HG03159 (cell line): ENCODE data around the gene SULT2B1.
"Not testable (repeated sequence)": the region's sequence is repeated elsewhere in the genome, so short reads cannot be mapped to it uniquely, and the experiment has no call there.

Experiments
- ATAC-seq: cut with Tn5 transposase; IDR thresholded peaks from one replicate; pipeline ENCODE4 v1.9.1; 2021; ENCODE audit warnings: mild to moderate bottlenecking, moderate library complexity; ENCODE audit not compliant: unreplicated experiment

The SULT2B1 gene

GRCh38 chr19:48618278-48618915 is 66.4 kb downstream of the SULT2B1 start:
- no peak for ATAC-seq

- peak; percentile 70 for ATAC-seq
Observed at GRCh38 chr19:48618916-48619691, 67.1 kb downstream of the SULT2B1 start, which contains the start of the genes RPL18 and SPHK2. RPL18 (minus strand) TSS chr19:48619178; CDS start chr19:48619143, 35 bp downstream. SPHK2 (plus strand) TSS chr19:48619506; CDS start chr19:48620515, 1,009 bp downstream.

- no peak for ATAC-seq
Observed at GRCh38 chr19:48619692-48620585, 68.0 kb downstream of the SULT2B1 start.

DNA sequence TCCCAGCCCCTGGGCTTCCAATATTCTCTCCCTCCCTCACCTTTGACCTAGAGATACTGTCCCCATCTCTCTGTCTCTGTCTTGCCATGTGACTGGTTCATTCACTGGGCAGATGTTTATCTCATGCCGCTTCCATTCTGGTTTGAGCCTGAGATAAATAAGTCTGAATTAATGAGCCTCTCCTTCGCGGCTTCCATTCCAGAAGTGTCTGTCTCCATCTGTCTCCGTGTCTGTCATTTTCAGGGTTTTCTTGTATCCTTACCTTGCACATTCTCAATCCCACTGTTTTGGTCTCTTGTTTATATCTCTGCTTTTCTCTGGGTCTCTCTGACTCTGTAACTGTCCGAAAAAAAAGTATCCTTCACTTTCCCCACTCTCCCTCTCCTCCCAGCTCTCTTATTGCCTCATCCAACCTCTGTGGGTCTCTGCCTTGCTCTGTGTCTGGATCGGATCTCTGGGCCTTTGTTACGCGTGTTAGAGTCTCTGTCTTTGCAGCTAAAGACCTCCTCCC is 71.6 kb downstream of the SULT2B1 start:
- ATAC-seq, result no peak

DNA sequence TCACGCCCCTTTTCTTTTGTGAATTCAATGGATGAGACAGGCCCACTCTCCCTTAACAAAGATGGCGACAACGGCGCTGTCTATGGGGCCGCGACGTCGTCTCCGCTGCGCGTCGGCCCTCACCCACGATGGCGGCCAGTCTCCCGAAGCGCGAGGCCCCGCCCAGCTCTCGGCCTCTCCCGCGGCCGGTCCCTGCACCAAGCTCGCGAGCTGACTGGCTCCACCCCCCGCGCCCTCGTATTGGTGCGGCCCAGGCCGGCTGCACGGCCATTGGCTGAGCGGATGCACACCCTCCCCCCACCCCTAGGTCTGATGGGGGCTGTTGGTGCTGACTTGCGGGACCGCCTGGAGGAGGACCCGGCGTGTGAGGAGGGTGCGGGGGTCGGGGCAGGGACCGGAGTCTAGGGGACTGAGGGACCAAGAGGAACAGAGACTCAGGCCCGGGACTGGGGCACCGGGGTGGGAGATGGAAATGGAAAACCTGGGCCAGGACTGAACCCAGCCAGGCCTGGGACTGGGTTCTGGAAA is 72.2 kb downstream of the SULT2B1 start:
- ATAC-seq, result peak; percentile 54

- ATAC-seq, result no peak
Observed at GRCh38 chr19:48624791-48625723, 73.1 kb downstream of the SULT2B1 start.

DNA sequence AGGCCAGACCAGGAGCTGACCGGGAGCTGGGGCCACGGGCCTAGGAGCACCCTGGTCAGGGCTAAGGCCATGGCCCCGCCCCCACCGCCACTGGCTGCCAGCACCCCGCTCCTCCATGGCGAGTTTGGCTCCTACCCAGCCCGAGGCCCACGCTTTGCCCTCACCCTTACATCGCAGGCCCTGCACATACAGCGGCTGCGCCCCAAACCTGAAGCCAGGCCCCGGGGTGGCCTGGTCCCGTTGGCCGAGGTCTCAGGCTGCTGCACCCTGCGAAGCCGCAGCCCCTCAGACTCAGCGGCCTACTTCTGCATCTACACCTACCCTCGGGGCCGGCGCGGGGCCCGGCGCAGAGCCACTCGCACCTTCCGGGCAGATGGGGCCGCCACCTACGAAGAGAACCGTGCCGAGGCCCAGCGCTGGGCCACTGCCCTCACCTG is 73.9 kb downstream of the SULT2B1 start:
- no peak for ATAC-seq

GRCh38 chr19:48627201-48627864 is 75.4 kb downstream of the SULT2B1 start:
- ATAC-seq, result no peak

DNA sequence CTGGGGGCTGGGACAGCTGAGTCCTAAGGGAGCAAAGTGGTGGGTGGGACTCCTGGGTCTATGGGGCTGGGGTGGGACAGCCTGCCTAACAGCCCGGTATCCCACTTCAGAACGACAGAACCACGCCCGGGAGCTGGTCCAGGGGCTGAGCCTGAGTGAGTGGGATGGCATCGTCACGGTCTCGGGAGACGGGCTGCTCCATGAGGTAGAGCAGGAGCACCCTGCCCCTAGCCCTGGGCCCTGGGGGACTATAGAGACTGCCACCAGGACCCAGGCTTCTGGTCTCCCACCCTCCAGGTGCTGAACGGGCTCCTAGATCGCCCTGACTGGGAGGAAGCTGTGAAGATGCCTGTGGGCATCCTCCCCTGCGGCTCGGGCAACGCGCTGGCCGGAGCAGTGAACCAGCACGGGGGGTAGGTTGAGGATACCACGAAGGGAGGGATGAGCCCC is 75.9 kb downstream of the SULT2B1 start:
- no peak for ATAC-seq

GRCh38 chr19:48628486-48629296 is 76.7 kb downstream of the SULT2B1 start:
- ATAC-seq, result no peak

- no peak for ATAC-seq
Observed at GRCh38 chr19:48629297-48629598, 77.3 kb downstream of the SULT2B1 start.

DNA sequence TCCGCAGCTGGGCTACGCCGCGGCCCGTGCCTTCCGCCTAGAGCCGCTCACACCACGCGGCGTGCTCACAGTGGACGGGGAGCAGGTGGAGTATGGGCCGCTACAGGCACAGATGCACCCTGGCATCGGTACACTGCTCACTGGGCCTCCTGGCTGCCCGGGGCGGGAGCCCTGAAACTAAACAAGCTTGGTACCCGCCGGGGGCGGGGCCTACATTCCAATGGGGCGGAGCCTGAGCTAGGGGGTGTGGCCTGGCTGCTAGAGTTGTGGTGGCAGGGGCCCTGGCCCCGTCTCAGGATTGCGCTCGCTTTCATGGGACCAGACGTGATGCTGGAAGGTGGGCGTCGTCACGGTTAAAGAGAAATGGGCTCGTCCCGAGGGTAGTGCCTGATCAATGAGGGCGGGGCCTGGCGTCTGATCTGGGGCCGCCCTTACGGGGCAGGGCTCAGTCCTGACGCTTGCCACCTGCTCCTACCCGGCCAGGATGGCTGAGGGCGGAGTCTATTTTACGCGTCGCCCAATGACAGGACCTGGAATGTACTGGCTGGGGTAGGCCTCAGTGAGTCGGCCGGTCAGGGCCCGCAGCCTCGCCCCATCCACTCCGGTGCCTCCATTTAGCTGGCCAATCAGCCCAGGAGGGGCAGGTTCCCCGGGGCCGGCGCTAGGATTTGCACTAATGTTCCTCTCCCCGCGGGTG is 77.8 kb downstream of the SULT2B1 start:
- ATAC-seq, result no peak

- no peak for ATAC-seq
Observed at GRCh38 chr19:48630296-48631063, 78.5 kb downstream of the SULT2B1 start.

GRCh38 chr19:48631225-48631624 is 79.3 kb downstream of the SULT2B1 start:
- ATAC-seq, result no peak

- not testable (repeated sequence) for ATAC-seq
Observed at GRCh38 chr19:48632286-48632685, 80.3 kb downstream of the SULT2B1 start.

- ATAC-seq, result no peak
Observed at GRCh38 chr19:48632692-48633147, 80.7 kb downstream of the SULT2B1 start.
